ENCODE measurements around the gene DUSP8. TPM values are rescaled to one million over a fixed set of nuclear protein-coding genes. Genes with fewer than 3 reads are reported as not detected.

DUSP8 gene
- total RNA-seq, 4 donors from 2014 or later = 13.3 to 31.8 (median 19.8) TPM

GRCh38 chr11:1547467-1548098 lies 24.5 kb downstream of the DUSP8 start:
- TF ChIP-seq, protein P1, sequence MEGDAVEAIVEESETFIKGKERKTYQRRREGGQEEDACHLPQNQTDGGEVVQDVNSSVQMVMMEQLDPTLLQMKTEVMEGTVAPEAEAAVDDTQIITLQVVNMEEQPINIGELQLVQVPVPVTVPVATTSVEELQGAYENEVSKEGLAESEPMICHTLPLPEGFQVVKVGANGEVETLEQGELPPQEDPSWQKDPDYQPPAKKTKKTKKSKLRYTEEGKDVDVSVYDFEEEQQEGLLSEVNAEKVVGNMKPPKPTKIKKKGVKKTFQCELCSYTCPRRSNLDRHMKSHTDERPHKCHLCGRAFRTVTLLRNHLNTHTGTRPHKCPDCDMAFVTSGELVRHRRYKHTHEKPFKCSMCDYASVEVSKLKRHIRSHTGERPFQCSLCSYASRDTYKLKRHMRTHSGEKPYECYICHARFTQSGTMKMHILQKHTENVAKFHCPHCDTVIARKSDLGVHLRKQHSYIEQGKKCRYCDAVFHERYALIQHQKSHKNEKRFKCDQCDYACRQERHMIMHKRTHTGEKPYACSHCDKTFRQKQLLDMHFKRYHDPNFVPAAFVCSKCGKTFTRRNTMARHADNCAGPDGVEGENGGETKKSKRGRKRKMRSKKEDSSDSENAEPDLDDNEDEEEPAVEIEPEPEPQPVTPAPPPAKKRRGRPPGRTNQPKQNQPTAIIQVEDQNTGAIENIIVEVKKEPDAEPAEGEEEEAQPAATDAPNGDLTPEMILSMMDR (IDR thresholded peaks at IDR 0.05) = no peak
- peak; percentile 20 for TF ChIP-seq POLR2A (IDR thresholded peaks at IDR 0.05)
- TF ChIP-seq POLR2AphosphoS5 (IDR thresholded peaks at IDR 0.05) = peak in 1 of 3 donors; percentile 2
- no peak for TF ChIP-seq EP300 (IDR thresholded peaks at IDR 0.05; ENCODE audit: low read depth)
- Histone ChIP-seq H3K36me3 (no peaks in the 10 kb centered on the region), H3K4me1 (peaks cover 12 to 34% (median 31%) of the 10 kb centered on the region in 4 donors), H3K4me3 (peak overlapping the region in 3 of 4 donors; percentile 14 to 50 (median 50)), H3K27me3 (peaks cover 26% of the 10 kb centered on the region), H3K27ac (peak overlapping the region; percentile 62 to 78 (median 72)), H3K9me3 (no peaks in the 10 kb centered on the region)
- intact Hi-C loops (cut with DNase I; ENCODE audit: low total_unique reads) (loop anchor here (2.0 kb wide), 1 partner anchor 27 kb away; no protein-coding TSS in a partner anchor), in situ Hi-C loops (cut with MboI; ENCODE audit: low pct_ligation_motif_present in 1 of 4, low pct_unique_long_range_greater_than_20kb in 1 of 4, low sequenced_read_pairs in 3 of 4) (no loop called here)
- 15% methylated on average over 25 of the region's 33 CpGs; no CpG with 5 or more reads in 1 of the 2 donors for WGBS, 2 donors (ENCODE audit: low coverage in 1 of 2)
- DNase-seq = no peak

- H3K27ac ChIP-seq = peak overlapping the region; percentile 62 to 78 (median 72)
- TF ChIP-seq, protein P1 (IDR thresholded peaks at IDR 0.05) = peak; percentile 59 to 89 (median 73)
- no peak for TF ChIP-seq POLR2A (IDR thresholded peaks at IDR 0.05)
- peaks cover 12 to 34% (median 33%) of the 10 kb centered on the region in 4 donors for H3K4me1 ChIP-seq
- H3K27me3 ChIP-seq = peaks cover 26% of the 10 kb centered on the region
- H3K4me3 ChIP-seq = peak overlapping the region; percentile 14 to 50 (median 36)
- in situ Hi-C loops (cut with MboI; ENCODE audit: low pct_ligation_motif_present in 1 of 4, low pct_unique_long_range_greater_than_20kb in 1 of 4, low sequenced_read_pairs in 3 of 4) = no loop called here
- no peaks in the 10 kb centered on the region for H3K9me3 ChIP-seq
- no peaks in the 10 kb centered on the region for H3K36me3 ChIP-seq
- peak; percentile 64 for DNase-seq
- intact Hi-C loops (cut with DNase I; ENCODE audit: low total_unique reads) = loop anchor here (2.0 kb wide), 1 partner anchor 28 kb away; no protein-coding TSS in a partner anchor
- 2% methylated on average over 85 of the region's 106 CpGs; no CpG with 5 or more reads in 1 of the 2 donors for WGBS, 2 donors (ENCODE audit: low coverage in 1 of 2)
These were observed 25.3 kb downstream of the DUSP8 start for GRCh38 chr11:1546536-1547466.

DNA sequence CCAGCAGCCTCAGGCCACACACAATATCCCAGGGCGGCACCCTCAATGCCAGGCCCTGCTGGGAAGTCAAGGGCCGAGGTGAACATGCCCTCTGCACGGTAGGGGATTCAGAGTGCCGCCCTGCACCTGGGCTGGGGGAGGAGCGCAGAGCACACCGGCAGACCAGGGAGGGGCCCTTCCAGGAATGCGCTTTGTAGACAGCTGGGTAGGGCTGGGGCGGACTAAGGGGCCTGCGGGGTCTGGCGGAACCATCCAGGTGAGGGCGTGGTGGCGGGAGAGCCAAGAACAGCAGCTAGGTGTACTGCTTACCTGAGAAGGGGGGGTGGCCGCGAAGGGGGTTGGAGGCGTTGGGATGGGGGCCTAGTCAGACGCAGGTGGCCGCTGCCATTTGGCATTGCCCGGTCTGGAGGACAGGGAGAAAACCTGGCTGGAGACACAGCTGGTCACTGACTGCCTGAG lies 26.0 kb downstream of the DUSP8 start:
- Histone ChIP-seq H3K36me3 (no peaks in the 10 kb centered on the region), H3K27ac (peak overlapping the region; percentile 62 to 78 (median 72)), H3K4me1 (peaks cover 12 to 34% (median 33%) of the 10 kb centered on the region in 4 donors), H3K9me3 (no peaks in the 10 kb centered on the region), H3K4me3 (peak overlapping the region in 2 of 4 donors; percentile 50), H3K27me3 (peaks cover 26% of the 10 kb centered on the region)
- in situ Hi-C loops (cut with MboI; ENCODE audit: low pct_ligation_motif_present in 1 of 4, low pct_unique_long_range_greater_than_20kb in 1 of 4, low sequenced_read_pairs in 3 of 4) = no loop called here
- WGBS, 2 donors (ENCODE audit: low coverage in 1 of 2) = 13% methylated on average over 18 of the region's 18 CpGs; no CpG with 5 or more reads in 1 of the 2 donors
- DNase-seq = peak; percentile 84
- TF ChIP-seq EP300 (IDR thresholded peaks at IDR 0.05; ENCODE audit: low read depth) (no peak), POLR2AphosphoS5 (IDR thresholded peaks at IDR 0.05) (peak; percentile 22 to 65 (median 61)), POLR2A (IDR thresholded peaks at IDR 0.05) (peak; percentile 28)
- TF ChIP-seq, protein P1 (IDR thresholded peaks at IDR 0.05) = no peak
- intact Hi-C loops (cut with DNase I; ENCODE audit: low total_unique reads) = loop anchor here (2.0 kb wide), 1 partner anchor 29 kb away; no protein-coding TSS in a partner anchor

- in situ Hi-C loops (cut with MboI; ENCODE audit: low pct_ligation_motif_present in 1 of 4, low pct_unique_long_range_greater_than_20kb in 1 of 4, low sequenced_read_pairs in 3 of 4) = no loop called here
- Histone ChIP-seq H3K4me3 (no peak overlapping the region), H3K9me3 (no peaks in the 10 kb centered on the region), H3K4me1 (peaks cover 12 to 34% (median 33%) of the 10 kb centered on the region in 4 donors), H3K27ac (peak overlapping the region in 3 of 4 donors; percentile 62 to 78 (median 73)), H3K27me3 (peaks cover 26% of the 10 kb centered on the region), H3K36me3 (no peaks in the 10 kb centered on the region)
- WGBS, 2 donors (ENCODE audit: low coverage in 1 of 2) = 73% methylated on average over 5 of the region's 5 CpGs; no CpG with 5 or more reads in 1 of the 2 donors
- TF ChIP-seq, protein P1 (IDR thresholded peaks at IDR 0.05) = no peak
- TF ChIP-seq POLR2A (IDR thresholded peaks at IDR 0.05) (no peak), EP300 (IDR thresholded peaks at IDR 0.05; ENCODE audit: low read depth) (no peak), POLR2AphosphoS5 (IDR thresholded peaks at IDR 0.05) (no peak)
- DNase-seq = no peak
- intact Hi-C loops (cut with DNase I; ENCODE audit: low total_unique reads) = no loop called here
These were observed 26.6 kb downstream of the DUSP8 start for GRCh38 chr11:1545432-1545831.
